ENCODE data around the gene SYT8. TPM values are rescaled to one million over a fixed set of nuclear protein-coding genes. Genes with fewer than 3 reads are reported as not detected.

SYT8 gene
- total RNA-seq, 1 donor: not detected

DNA sequence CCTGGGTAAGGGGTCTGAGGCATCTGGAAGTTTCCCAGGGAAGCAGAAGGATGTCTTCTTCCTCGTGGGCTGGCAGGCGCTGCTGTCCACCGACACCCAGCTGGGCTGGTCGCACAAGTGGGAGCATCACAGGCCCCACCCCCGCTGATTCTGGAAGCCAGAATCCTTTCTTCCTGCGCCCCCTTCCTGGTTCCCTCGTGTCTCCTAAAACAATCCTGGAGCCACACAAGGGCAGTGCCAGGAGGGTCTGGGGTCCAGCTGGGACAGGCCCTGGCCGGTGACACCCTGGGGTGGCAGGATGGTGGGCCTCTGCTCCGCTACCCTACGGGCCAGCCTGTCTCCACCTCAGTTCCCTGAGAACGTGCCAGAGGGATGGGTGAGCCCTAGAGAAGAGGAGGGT is 22.3 kb downstream of the SYT8 start:
- TF ChIP-seq, protein P1, sequence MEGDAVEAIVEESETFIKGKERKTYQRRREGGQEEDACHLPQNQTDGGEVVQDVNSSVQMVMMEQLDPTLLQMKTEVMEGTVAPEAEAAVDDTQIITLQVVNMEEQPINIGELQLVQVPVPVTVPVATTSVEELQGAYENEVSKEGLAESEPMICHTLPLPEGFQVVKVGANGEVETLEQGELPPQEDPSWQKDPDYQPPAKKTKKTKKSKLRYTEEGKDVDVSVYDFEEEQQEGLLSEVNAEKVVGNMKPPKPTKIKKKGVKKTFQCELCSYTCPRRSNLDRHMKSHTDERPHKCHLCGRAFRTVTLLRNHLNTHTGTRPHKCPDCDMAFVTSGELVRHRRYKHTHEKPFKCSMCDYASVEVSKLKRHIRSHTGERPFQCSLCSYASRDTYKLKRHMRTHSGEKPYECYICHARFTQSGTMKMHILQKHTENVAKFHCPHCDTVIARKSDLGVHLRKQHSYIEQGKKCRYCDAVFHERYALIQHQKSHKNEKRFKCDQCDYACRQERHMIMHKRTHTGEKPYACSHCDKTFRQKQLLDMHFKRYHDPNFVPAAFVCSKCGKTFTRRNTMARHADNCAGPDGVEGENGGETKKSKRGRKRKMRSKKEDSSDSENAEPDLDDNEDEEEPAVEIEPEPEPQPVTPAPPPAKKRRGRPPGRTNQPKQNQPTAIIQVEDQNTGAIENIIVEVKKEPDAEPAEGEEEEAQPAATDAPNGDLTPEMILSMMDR (IDR thresholded peaks at IDR 0.05; ENCODE audit: insufficient read depth, low read length): no peak
- no peak for DNase-seq (ENCODE audit: low read depth)
- no peak overlapping the region for H3K4me3 ChIP-seq (ENCODE audit: low read depth, low read length)

DNA sequence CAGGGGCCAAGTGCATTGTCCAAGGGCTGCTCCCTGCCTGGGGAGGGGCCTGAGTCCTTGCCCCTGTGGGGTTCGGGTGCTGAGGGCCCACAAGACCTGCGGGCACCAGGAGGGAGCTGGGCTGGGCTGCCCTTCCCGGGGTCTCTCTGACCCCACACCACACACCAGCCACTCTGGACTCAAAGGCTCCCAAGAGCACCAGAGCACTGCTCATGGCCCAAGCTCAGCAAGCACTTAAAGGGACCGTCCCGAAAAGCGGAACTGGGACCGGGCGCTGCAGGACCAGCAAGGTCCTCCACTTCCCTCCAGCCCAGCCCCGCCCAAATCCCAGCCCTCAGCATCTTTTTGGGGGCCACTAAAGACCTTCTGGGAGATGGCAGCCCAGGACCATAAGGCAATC is 23.4 kb downstream of the SYT8 start:
- no peak overlapping the region for H3K4me3 ChIP-seq (ENCODE audit: low read depth, low read length)
- DNase-seq (ENCODE audit: low read depth): no peak
- TF ChIP-seq, protein P1 (IDR thresholded peaks at IDR 0.05; ENCODE audit: insufficient read depth, low read length): no peak

DNA sequence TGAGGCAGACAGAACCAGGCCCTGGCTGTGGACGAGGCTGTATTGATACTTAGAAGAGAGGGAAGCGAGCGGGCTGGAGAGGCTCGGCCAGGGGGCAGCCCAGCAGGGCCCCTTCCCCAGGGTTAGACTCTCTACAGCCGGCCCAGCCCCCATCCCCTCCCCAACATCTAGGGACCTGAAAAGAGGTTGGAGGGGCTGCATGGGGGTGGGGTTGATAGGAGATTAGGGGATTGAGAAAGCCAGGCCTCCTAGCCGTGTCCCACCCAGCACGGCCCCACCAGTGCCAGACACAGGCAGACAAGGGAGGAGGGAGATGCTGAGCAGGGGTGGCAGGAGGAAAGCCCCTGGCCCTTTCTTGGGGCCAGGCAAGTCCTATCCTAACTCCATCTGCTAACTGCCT is 23.8 kb downstream of the SYT8 start:
- H3K4me3 ChIP-seq (ENCODE audit: low read depth, low read length): no peak overlapping the region

DNA sequence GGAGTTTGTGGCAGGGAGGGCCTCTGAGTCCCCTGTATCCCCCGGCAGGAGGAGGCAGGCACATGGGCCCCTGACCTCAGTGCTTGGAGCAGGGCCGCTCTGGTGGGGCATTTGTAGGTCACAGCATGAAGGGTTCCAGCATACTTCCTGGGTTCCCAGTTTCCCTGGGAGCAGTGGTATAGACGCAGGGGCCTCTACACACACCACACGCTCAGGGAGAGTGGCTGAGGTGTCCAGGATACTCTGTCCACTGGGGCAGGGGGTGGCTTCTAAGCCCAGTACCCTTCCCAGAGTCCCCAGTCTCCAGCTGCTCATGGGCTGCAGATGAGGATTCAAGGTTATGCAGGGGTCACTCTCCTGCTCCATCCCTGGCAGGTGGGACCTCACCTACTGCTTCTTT is 24.2 kb downstream of the SYT8 start:
- TF ChIP-seq, protein P1 (IDR thresholded peaks at IDR 0.05; ENCODE audit: insufficient read depth, low read length): no peak
- no peak for DNase-seq (ENCODE audit: low read depth)
- H3K4me3 ChIP-seq (ENCODE audit: low read depth, low read length): no peak overlapping the region

More for the DNA sequence above, 23.8 kb downstream of the SYT8 start:
- TF ChIP-seq, protein P1 (IDR thresholded peaks at IDR 0.05; ENCODE audit: insufficient read depth, low read length): no peak
- no peak for DNase-seq (ENCODE audit: low read depth)

DNA sequence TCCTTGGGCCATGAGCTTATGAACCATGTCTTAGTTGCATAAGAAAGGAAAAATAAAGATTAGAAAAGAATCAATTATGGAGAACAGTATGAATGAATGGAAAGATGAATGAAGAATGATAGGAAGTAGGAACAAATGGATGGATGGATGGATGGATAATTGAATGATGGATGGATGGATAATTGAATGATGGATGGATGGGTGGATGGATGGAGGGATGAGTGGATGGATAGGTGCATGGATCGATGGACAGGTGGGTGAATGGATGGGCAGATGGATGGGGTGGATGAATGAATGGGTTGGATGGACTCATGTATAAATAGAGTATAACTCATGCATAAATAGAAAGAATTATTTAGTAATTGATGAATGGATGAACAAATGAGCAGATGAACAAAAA is 25.3 kb downstream of the SYT8 start:
- no peak for DNase-seq (ENCODE audit: low read depth)
- TF ChIP-seq, protein P1 (IDR thresholded peaks at IDR 0.05; ENCODE audit: insufficient read depth, low read length): no peak
- H3K4me3 ChIP-seq (ENCODE audit: low read depth, low read length): no peak overlapping the region

DNA sequence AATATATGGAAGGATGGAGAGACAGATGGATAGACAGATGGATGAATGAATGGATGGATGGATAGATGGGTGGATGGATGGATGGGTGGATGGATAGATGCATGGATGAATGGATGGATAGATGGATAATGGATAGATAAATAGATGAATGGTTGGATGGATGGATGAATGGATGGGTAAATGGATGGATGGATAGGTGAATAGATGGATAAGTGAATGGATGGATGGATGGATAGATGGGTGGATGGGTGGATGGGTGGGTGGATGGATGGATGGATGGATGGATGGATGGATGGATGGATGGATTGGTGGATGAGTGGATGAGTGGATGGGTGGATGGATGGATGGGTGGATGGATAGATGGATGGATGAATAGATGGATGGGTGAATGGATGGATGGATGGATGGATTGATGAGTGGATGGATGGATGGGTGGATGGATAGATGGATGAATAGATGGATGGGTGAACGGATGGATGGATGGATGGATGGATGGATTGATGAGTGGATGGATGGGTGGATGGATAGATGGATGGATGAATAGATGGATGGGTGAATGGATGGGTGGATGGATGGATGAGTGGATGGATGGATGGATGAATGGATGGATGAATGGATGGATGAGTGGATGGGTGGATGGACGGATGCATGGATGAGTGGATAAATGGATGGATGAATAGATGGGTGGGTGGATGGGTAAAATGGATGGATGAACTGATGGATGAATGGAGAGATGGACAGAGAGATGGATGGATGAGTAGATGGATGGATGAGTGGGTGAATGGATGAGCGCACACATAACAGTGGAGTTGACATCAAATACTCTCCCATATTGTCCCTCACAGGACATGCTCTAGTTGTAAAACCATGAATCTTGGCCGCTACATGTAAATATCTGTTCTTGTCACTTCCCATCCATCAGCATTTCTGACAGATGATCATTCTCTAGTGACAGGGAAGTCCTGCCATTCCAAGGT is 26.9 kb downstream of the SYT8 start:
- TF ChIP-seq, protein P1 (IDR thresholded peaks at IDR 0.05; ENCODE audit: insufficient read depth, low read length): no peak
- H3K4me3 ChIP-seq (ENCODE audit: low read depth, low read length): no peak overlapping the region
- DNase-seq (ENCODE audit: low read depth): no peak

Data from fibroblast of the aortic adventitia (primary cell).